HepG2 (cell line): ENCODE data around the gene RIPK1. TPM values are rescaled to one million over a fixed set of nuclear protein-coding genes. Genes with fewer than 3 reads are reported as not detected.
A peak's percentile ranks its signal among the peaks of the same experiment; 100 is the strongest.

Experiments
- ATAC-seq: fragments of 200-7000 bp; cut with Tn5 transposase; 3 replicates; pipeline ENCODE4 v1.9.1; 2020; ENCODE audit warnings: mild to moderate bottlenecking, moderate library complexity
- BruUV-seq: library from RNA; stranded (reverse); fragments of 400-500 nt; replicated peaks from 2 replicates; lab custom pipeline; 2021; lab: Mats Ljungman, UMichigan
- CTCF ChIA-PET: fragments of 300-600 bp; formaldehyde crosslinking; extraction: SDS; loops from one replicate; lab custom pipeline; 2021; ENCODE audit warnings: low total read pairs, inconsistent platforms, low intra/inter-chr PET ratio; lab: Yijun Ruan, JAX
- POLR2A ChIA-PET: fragments of 350-600 bp; sonication (Branson Sonifier 250); formaldehyde crosslinking; loops from one replicate; lab custom pipeline; 2020; ENCODE audit warnings: antibody characterized with exemption, inconsistent platforms; lab: Yijun Ruan, JAX
- DNase-seq: peaks from one replicate; pipeline ENCODE4 v3.0.0-alpha.2; 2015; ENCODE audit warnings: low spot score
- FAIRE-seq: peaks from 3 replicates; lab custom pipeline; 2011; peaks lifted over from hg19 to GRCh38; lab: Jason Lieb, UNC
- H2AFZ ChIP-seq: one replicate; pipeline ENCODE4 v1.6.1; 2011; ENCODE audit warnings: low read length, inconsistent platforms
- H3K27ac ChIP-seq: fragments of 300-600 bp; 3 replicates; pipeline ENCODE4 v1.8.0; 2011; ENCODE audit warnings: mixed run types, mild to moderate bottlenecking, mixed read lengths, low read length, inconsistent platforms; ENCODE audit not compliant: insufficient read depth; ENCODE audit errors: extremely low read length
- H3K27me3 ChIP-seq, 2 experiments: fragments of 200-600 bp in 1 of 2; 2 replicates in 1 of 2; 3 replicates in 1 of 2; pipeline versions ENCODE4 v1.6.0 to v1.8.0; 2011; ENCODE audit warnings: low read length in 2 of 2, mild to moderate bottlenecking in 2 of 2, moderate library complexity in 2 of 2, inconsistent platforms in 1 of 2; ENCODE audit not compliant: insufficient read depth in 2 of 2, control insufficient read depth in 1 of 2
- H3K36me3 ChIP-seq, 2 experiments: fragments of 200-600 bp in 1 of 2; replicated peaks in 1 of 2; 2 replicates in 1 of 2; 3 replicates in 1 of 2; pipeline versions ENCODE4 v1.5.1 to v1.8.0; 2011; ENCODE audit warnings: low read length in 2 of 2, inconsistent platforms in 1 of 2; ENCODE audit not compliant: insufficient read depth in 2 of 2, control insufficient read depth in 1 of 2
- H3K4me1 ChIP-seq: 2 replicates; pipeline ENCODE4 v1.5.1; 2012; ENCODE audit warnings: low read length, inconsistent platforms; ENCODE audit not compliant: insufficient read depth
- H3K4me2 ChIP-seq: 2 replicates; pipeline ENCODE4 v1.6.0; 2011; ENCODE audit warnings: low read depth, low read length, inconsistent platforms
- H3K4me3 ChIP-seq, 3 experiments: fragments of 200-600 bp in 1 of 3; sonication (generic), shearing (Covaris generic) in 1 of 3; replicated peaks in 1 of 3; 2 replicates each; pipeline ENCODE4 v1.5.1; 2011 to 2016; ENCODE audit warnings: low read length in 3 of 3, inconsistent platforms in 2 of 3, low read depth in 2 of 3, mild to moderate bottlenecking in 2 of 3, control low read depth in 1 of 3, mixed read lengths in 1 of 3; ENCODE audit not compliant: insufficient read depth in 1 of 3
- H3K79me2 ChIP-seq: one replicate; pipeline ENCODE4 v1.6.1; 2011; ENCODE audit warnings: low read length, inconsistent platforms; ENCODE audit not compliant: insufficient read depth
- H3K9ac ChIP-seq: 2 replicates; pipeline ENCODE4 v1.6.0; 2011; ENCODE audit warnings: mild to moderate bottlenecking, low read depth, low read length, inconsistent platforms; ENCODE audit not compliant: insufficient read depth
- H3K9me3 ChIP-seq: 2 replicates; pipeline ENCODE4 v1.5.1; 2012; ENCODE audit warnings: mild to moderate bottlenecking, low read length
- H4K20me1 ChIP-seq: 2 replicates; pipeline ENCODE4 v1.6.0; 2011; ENCODE audit warnings: inconsistent platforms, mild to moderate bottlenecking, low read length, moderate library complexity; ENCODE audit not compliant: insufficient read depth
- AFF4 ChIP-seq: sonication (generic); formaldehyde crosslinking; IDR thresholded peaks from 2 replicates; pipeline ENCODE4 v1.4.0; 2020; ENCODE audit warnings: missing genetic modification reagents
- ATF1 ChIP-seq: IDR thresholded peaks from 2 replicates; pipeline ENCODE4 v1.6.1; 2016; ENCODE audit warnings: mild to moderate bottlenecking, control low read depth
- CEBPB ChIP-seq: IDR thresholded peaks from 2 replicates; pipeline ENCODE4 v1.6.1; 2011; ENCODE audit warnings: low read depth, low read length, improper control_type of control experiment, borderline replicate concordance
- FLYWCH1 ChIP-seq: sonication (generic); formaldehyde crosslinking; IDR thresholded peaks from 2 replicates; pipeline ENCODE4 v1.8.1; 2023; ENCODE audit warnings: mild to moderate bottlenecking, missing genetic modification reagents
- FOXM1 ChIP-seq: sonication (generic); formaldehyde crosslinking; IDR thresholded peaks from 2 replicates; pipeline ENCODE4 v1.5.0; 2020; ENCODE audit warnings: missing genetic modification reagents
- FOXO1 ChIP-seq: sonication (generic); formaldehyde crosslinking; IDR thresholded peaks from 2 replicates; pipeline ENCODE4 v1.4.0; 2020; ENCODE audit warnings: missing genetic modification reagents
- GATA4 ChIP-seq: sonication (generic); IDR thresholded peaks from 2 replicates; pipeline ENCODE4 v1.6.1; 2016; ENCODE audit warnings: antibody characterized with exemption, low read depth, borderline replicate concordance
- KLF12 ChIP-seq: sonication (generic); formaldehyde crosslinking; IDR thresholded peaks from 2 replicates; pipeline ENCODE4 v1.4.0; 2020; ENCODE audit warnings: missing genetic modification reagents, borderline replicate concordance
- MIXL1 ChIP-seq: IDR thresholded peaks from 2 replicates; pipeline ENCODE4 v1.6.1; 2016
- NONO ChIP-seq, 2 experiments: fragments of 450-650 bp in 1 of 2; sonication (generic) in 1 of 2; formaldehyde crosslinking in 1 of 2; IDR thresholded peaks in 1 of 2; conservative IDR thresholded peaks in 1 of 2; 2 replicates each; pipeline versions ENCODE4 v1.6.1 to v1.8.0; 2017 to 2022; ENCODE audit warnings: mild to moderate bottlenecking in 1 of 2, missing genetic modification reagents in 1 of 2, moderate library complexity in 1 of 2
- PHB2 ChIP-seq: fragments of 450-650 bp; IDR thresholded peaks from 2 replicates; pipeline ENCODE4 v1.6.1; 2018; ENCODE audit not compliant: partially characterized antibody
- RFXANK ChIP-seq: IDR thresholded peaks from 2 replicates; pipeline ENCODE4 v1.6.1; 2016
- SKI ChIP-seq: fragments of 450-650 bp; IDR thresholded peaks from one replicate; pipeline ENCODE4 v1.6.1; 2018; ENCODE audit warnings: mild to moderate bottlenecking; ENCODE audit not compliant: partially characterized antibody
- TMF1 ChIP-seq: sonication (generic); formaldehyde crosslinking; IDR thresholded peaks from 2 replicates; pipeline ENCODE4 v1.8.1; 2022; ENCODE audit warnings: low read depth, missing genetic modification reagents
- ZFP62 ChIP-seq: sonication (generic); formaldehyde crosslinking; IDR thresholded peaks from 2 replicates; pipeline ENCODE4 v1.4.0; 2020; ENCODE audit warnings: missing genetic modification reagents
- ZNF264 ChIP-seq: sonication (generic); formaldehyde crosslinking; IDR thresholded peaks from 2 replicates; pipeline ENCODE4 v1.4.0; 2020; ENCODE audit warnings: missing genetic modification reagents
- ZNF562 ChIP-seq: sonication (generic); formaldehyde crosslinking; IDR thresholded peaks from 2 replicates; pipeline ENCODE4 v1.8.0; 2022; ENCODE audit warnings: missing genetic modification reagents, borderline replicate concordance
- ZNF607 ChIP-seq: sonication (generic); formaldehyde crosslinking; IDR thresholded peaks from 2 replicates; pipeline ENCODE4 v1.5.1; 2020; ENCODE audit warnings: missing genetic modification reagents, mild to moderate bottlenecking, borderline replicate concordance
- ZNF704 ChIP-seq: sonication (generic); formaldehyde crosslinking; IDR thresholded peaks from 2 replicates; pipeline ENCODE4 v1.8.1; 2023; ENCODE audit warnings: mild to moderate bottlenecking, inconsistent platforms, moderate library complexity, missing genetic modification reagents, borderline replicate concordance
- WGBS: methylation state at CpG from one replicate; pipeline ENCODE4 v1.1.6; 2017; ENCODE audit warnings: low lambda C conversion rate; 5-methylcytosine and 5-hydroxymethylcytosine counted together
- in situ Hi-C: cut with HindIII; loops from 2 replicates; pipeline ENCODE4 v1.10.0; 2017; ENCODE audit warnings: low pct_unique_long_range_greater_than_20kb; ENCODE audit not compliant: extremely low pct_ligation_motif_present
- intact Hi-C: fragments of 100-400 bp; cut with micrococcal nuclease; formaldehyde crosslinking; loops from one replicate; pipeline ENCODE4 v1.10.0; 2022; ENCODE audit not compliant: unreplicated experiment
- polyA plus RNA-seq, 8 experiments: library from polyadenylated mRNA; depleted of rRNA in 3 of 8; stranded (reverse) in 7 of 8; unstranded in 1 of 8; fragments of >200 nt; fragmentation: Illumina TruSeq in 4 of 8; extraction: Trizol in 4 of 8; gene quantifications; 2 replicates each; pipeline versions ENCODE4 v1.2.1 to v1.2.3, GENCODE V29; 2011 to 2016; ENCODE audit warnings: low read depth in 4 of 8, missing spikeins in 1 of 8, mixed read lengths in 1 of 8; ENCODE audit not compliant: insufficient read depth in 1 of 8
- total RNA-seq, 5 experiments: library from RNA; depleted of rRNA; stranded (reverse); fragments of >200 nt; fragmentation: Illumina TruSeq; extraction: Trizol; gene quantifications; 2 replicates each; pipeline ENCODE4 v1.2.3, GENCODE V29; 2016; ENCODE audit warnings: low read depth in 1 of 5

The RIPK1 gene
- total and polyA plus RNA-seq, 2 of the 13 experiments (the other 11 are each of a cell fraction or from before 2014, with no cell fraction given), result 9.0 to 10.3 TPM

- TF ChIP-seq FOXO1 (CRISPR knock-in tag) (no peak), ZNF562 (CRISPR knock-in tag) (0 out of 2 replicates have a peak, but pooled peaks have one; percentile 41), MIXL1 (CRISPR knock-in tag) (0 out of 2 replicates have a peak, but pooled peaks have one; percentile 17), ZNF264 (CRISPR knock-in tag) (0 out of 2 replicates have a peak, but pooled peaks have one; percentile 13), RFXANK (CRISPR knock-in tag) (0 out of 2 replicates have a peak, but pooled peaks have one; percentile 2), FLYWCH1 (CRISPR knock-in tag) (0 out of 2 replicates have a peak, but pooled peaks have one; percentile 54)
Measured at GRCh38 chr6:3117912-3118352, 49.6 kb downstream of the RIPK1 start (continued).

- no peaks in the 10 kb centered on the region for H4K20me1 ChIP-seq
- no TSS peak for BruUV-seq
- intact Hi-C loops, result loop anchor here (2.0 to 10.0 kb wide), 4 partner anchors 20 to 132 kb away; partner anchors contain the start of gene RIPK1
- CTCF ChIA-PET, result no interaction called here
- under 1% methylated on average over 62 of the region's 89 CpGs for WGBS
- H3K4me1 ChIP-seq, result peaks cover 35% of the 10 kb centered on the region
- peak within 1 kb of the TSS; percentile 87 for H3K9ac ChIP-seq
- FAIRE-seq, result peak; percentile 8
- peak within 1 kb of the TSS; percentile 78 for H2AFZ ChIP-seq
- POLR2A ChIA-PET, result interaction anchor here (0.7 to 3.3 kb wide), 20 partner anchors 10 to 903 kb away, joined by 3 to 21 read pairs (median 7); partner anchors contain the start of genes NQO2, PSMG4, RIPK1 and SERPINB1
- peaks cover 11% of the 10 kb centered on the region for H3K79me2 ChIP-seq
- ATAC-seq, result peak; percentile 89
- H3K27ac ChIP-seq, result peak within 1 kb of the TSS; percentile 88
- H3K36me3 ChIP-seq, result peaks cover 2 to 11% of the 10 kb centered on the region in 2 experiments
- in situ Hi-C loops, result no loop called here
- no peaks in the 10 kb centered on the region for H3K9me3 ChIP-seq
- H3K4me3 ChIP-seq, result peak within 1 kb of the TSS; percentile 82 to 84 (median 84)
- no peaks in the 10 kb centered on the region; a peak in 1 of 5 replicates for H3K27me3 ChIP-seq
- DNase-seq, result peak; percentile 87
- H3K4me2 ChIP-seq, result peak within 1 kb of the TSS; percentile 88
- TF ChIP-seq AFF4 (CRISPR knock-in tag) (peak; percentile 77; the same call in 1 of the 2 replicates), ZFP62 (no peak), PHB2 (no peak), CEBPB (no peak), GATA4 (peak; percentile 81; the same call in 1 of the 2 replicates), KLF12 (peak; percentile 97), FOXM1 (CRISPR knock-in tag) (no peak), ATF1 (CRISPR knock-in tag) (no peak), NONO (IDR thresholded peaks at IDR 0.05) (no peak), NONO (CRISPR knock-in tag; conservative IDR thresholded peaks at IDR 0.05) (peak; percentile 95), ZNF704 (peak; percentile 89), TMF1 (CRISPR knock-in tag) (peak; percentile 92), SKI (peak; percentile 81), ZNF607 (CRISPR knock-in tag) (peak; percentile 96; the same call in 1 of the 2 replicates)
Measured at GRCh38 chr6:3118353-3119039, 50.2 kb downstream of the RIPK1 start, which contains the start of gene BPHL. Gene BPHL (plus strand): TSS chr6:3118711. CDS start chr6:3118741, 30 bp downstream.
